Measurements from ENCODE around the gene AFF2. TPM values are rescaled to one million over a fixed set of nuclear protein-coding genes. Genes with fewer than 3 reads are reported as not detected.

Gene AFF2
- total RNA-seq, 1 donor from 2014 or later: 0.70 TPM

DNA sequence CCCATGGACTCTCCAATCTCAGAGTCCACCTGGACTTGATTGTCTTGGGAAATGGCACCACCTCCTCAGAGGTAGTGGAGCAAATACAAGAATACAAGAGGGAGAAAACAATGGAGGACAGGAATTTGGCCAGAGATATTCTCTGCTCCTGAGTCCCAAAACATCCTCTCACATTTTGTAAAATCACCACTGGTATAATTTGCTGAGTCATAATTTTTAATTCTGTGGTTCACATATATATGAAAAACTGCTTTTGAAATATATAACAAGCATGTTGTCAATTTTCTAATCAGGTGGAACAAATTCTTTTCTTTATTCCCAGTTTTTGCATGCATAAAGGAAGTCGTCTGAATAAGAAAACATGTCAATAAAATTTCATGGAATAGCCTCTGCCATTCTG, 356.1 kb downstream of the AFF2 start:
- no peak for DNase-seq
- Mint-ChIP-seq H3K27ac (no peak overlapping the region), H3K4me1 (no peaks in the 10 kb centered on the region), H3K27me3 (no peaks in the 10 kb centered on the region), H3K9me3 (no peaks in the 10 kb centered on the region), H3K4me3 (no peak overlapping the region), H3K36me3 (ENCODE audit: low read depth) (no peaks in the 10 kb centered on the region)
- intact Hi-C loops (cut with micrococcal nuclease): no loop called here

DNA sequence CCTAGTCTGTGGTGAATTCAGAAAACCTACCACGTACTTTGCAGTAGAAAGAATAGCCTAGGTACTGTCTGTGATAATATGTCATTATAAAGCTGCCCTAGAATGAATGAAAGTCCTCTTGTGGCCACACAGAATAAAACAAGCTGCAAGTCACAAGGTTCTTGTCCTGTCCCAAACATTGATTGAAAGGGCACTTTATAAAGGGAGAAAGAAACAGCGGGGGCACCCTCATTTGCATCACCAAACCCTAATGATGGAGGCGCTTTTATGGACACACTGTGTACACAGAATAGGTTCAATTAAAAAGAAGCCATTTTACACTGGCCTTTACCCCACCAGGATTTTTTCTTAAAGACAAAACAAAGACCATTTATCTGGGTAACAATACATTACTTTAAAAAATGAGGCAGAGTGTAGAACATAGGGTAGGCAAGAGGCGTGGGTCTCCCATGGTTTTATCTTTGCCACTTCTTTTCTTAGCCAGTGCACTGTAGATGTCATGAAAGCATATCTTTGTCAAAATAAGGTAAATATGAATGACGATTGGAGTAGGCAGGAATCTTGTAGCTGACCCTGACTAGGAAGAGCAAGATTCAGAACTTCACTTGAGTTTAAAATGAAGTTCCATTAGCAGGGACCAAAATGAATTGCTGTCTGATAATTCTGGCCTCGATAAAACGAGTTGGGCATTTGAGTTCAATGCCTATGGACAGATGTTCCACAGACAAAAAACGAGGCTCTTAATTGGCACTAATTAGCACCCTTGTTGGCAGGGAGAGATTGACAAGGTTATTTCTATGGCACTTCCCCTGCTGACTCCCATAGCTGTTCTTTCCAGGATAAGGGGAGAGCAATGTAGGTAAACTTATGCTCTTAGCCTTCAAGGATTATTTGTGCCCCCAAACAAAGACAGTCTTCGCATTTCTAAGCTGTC, 365.1 kb downstream of the AFF2 start:
- H3K4me3 Mint-ChIP-seq: no peak overlapping the region
- H3K9me3 Mint-ChIP-seq: no peaks in the 10 kb centered on the region

DNA sequence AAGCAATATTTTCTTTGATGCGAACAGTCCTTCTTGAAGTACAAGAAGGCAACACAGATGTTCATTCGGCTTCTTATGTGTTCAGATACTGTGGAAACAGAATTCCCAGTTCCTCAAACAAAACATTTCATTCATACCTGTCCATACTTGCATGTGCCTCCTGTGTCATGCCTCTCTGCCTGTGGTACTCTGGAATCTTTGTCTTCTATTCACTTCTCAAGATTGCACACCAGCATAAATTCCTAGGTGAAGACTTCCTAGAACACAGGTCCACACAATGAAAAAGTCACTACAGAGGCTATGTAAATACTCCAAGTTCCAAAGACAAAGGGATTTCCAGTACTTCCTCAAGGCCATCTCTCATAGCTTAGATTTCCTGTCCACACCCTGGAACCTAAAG, 367.2 kb downstream of the AFF2 start:
- no peaks in the 10 kb centered on the region for H3K27me3 Mint-ChIP-seq
- no peak overlapping the region for H3K27ac Mint-ChIP-seq
- intact Hi-C loops (cut with micrococcal nuclease): no loop called here
- no peaks in the 10 kb centered on the region for H3K9me3 Mint-ChIP-seq
- H3K36me3 Mint-ChIP-seq (ENCODE audit: low read depth): no peaks in the 10 kb centered on the region
- H3K4me3 Mint-ChIP-seq: no peak overlapping the region
- H3K4me1 Mint-ChIP-seq: no peaks in the 10 kb centered on the region
- DNase-seq: no peak

More for the DNA sequence above, 365.1 kb downstream of the AFF2 start:
- Mint-ChIP-seq H3K36me3 (ENCODE audit: low read depth) (no peaks in the 10 kb centered on the region), H3K27me3 (no peaks in the 10 kb centered on the region), H3K27ac (no peak overlapping the region), H3K4me1 (no peaks in the 10 kb centered on the region)
- no peak for DNase-seq
- intact Hi-C loops (cut with micrococcal nuclease): no loop called here

DNA sequence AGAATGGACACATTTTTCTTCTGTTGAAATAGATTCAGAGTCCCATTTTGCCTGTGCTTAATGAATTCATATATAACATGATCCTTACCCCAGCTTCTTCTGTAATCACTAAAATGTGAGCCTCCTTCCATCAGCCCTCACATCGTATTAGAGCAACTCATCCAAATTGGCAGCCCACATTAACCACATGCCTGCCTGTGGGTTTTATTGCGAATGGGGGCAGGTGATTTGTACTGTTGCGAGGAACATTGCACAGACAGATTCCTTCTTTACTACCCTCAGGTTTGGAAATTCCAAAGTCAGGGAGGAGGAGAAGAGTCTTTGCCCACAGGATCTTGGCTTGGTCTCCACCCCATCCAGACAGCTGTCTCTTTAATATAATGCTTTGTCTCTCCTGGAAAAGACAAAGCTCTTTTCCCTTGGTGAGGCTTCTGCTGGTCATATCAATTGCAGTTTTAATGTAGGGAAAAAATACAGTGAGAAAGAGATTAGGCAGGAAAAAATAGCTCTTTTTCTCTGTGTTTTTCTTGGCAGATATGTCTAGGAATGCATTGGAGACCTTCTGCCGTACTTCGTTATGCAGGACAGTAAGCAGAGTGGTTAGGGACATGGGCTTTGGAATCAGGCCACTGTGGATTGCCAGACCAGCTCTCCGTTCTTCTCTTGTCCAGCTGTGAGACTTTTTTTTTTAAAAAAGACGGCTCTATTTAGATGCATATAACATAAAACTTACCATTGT, 371.2 kb downstream of the AFF2 start:
- intact Hi-C loops (cut with micrococcal nuclease): no loop called here
- no peak overlapping the region for H3K27ac Mint-ChIP-seq
- no peaks in the 10 kb centered on the region for H3K27me3 Mint-ChIP-seq
- DNase-seq: no peak
- no peaks in the 10 kb centered on the region for H3K36me3 Mint-ChIP-seq (ENCODE audit: low read depth)
- H3K4me3 Mint-ChIP-seq: no peak overlapping the region
- H3K4me1 Mint-ChIP-seq: no peaks in the 10 kb centered on the region
- H3K9me3 Mint-ChIP-seq: no peaks in the 10 kb centered on the region

DNA sequence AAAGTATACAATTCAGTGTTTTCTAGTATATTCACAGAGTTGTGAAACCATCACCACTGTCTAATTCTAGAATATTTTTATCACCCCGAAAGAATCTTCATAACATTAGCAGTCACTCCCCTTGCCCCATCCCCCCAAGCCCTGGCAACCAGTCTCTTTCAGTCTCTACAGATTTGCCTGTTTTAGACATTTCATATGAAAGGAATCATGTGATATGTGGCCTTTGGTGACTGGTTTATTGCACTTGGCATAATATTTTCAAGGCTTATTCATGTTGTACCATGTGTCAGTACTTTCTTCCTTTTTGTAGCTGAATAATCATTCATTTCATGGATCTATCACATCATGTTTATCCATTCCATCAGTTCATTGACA, 371.7 kb downstream of the AFF2 start:
- no peak overlapping the region for H3K4me3 Mint-ChIP-seq
- no peaks in the 10 kb centered on the region for H3K36me3 Mint-ChIP-seq (ENCODE audit: low read depth)
- H3K4me1 Mint-ChIP-seq: no peaks in the 10 kb centered on the region
- H3K9me3 Mint-ChIP-seq: no peaks in the 10 kb centered on the region
- no peak for DNase-seq
- no peaks in the 10 kb centered on the region for H3K27me3 Mint-ChIP-seq
- intact Hi-C loops (cut with micrococcal nuclease): no loop called here
- H3K27ac Mint-ChIP-seq: no peak overlapping the region

DNA sequence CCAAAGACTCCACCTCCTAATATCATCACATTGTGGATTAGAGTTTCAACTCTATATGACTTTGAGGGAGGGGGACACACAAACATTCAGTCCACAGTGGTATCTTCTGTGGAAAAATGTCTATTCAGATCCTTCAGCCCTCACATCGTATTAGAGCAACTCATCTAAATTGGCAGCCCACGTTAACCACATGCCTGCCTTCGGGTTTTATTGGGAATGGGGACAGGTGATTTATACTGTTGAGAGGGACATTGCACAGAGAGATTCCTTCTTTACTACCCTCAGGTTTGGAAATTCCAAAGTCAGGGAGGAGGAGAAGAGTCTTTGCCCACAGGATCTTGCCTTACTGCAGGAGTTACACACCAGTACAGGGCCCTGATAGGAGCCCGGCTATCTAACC, 372.5 kb downstream of the AFF2 start:
- no peak overlapping the region for H3K27ac Mint-ChIP-seq
- H3K9me3 Mint-ChIP-seq: no peaks in the 10 kb centered on the region
- H3K4me3 Mint-ChIP-seq: no peak overlapping the region
- no peak for DNase-seq
- H3K27me3 Mint-ChIP-seq: no peaks in the 10 kb centered on the region
- no peaks in the 10 kb centered on the region for H3K4me1 Mint-ChIP-seq
- intact Hi-C loops (cut with micrococcal nuclease): no loop called here
- H3K36me3 Mint-ChIP-seq (ENCODE audit: low read depth): no peaks in the 10 kb centered on the region

DNA sequence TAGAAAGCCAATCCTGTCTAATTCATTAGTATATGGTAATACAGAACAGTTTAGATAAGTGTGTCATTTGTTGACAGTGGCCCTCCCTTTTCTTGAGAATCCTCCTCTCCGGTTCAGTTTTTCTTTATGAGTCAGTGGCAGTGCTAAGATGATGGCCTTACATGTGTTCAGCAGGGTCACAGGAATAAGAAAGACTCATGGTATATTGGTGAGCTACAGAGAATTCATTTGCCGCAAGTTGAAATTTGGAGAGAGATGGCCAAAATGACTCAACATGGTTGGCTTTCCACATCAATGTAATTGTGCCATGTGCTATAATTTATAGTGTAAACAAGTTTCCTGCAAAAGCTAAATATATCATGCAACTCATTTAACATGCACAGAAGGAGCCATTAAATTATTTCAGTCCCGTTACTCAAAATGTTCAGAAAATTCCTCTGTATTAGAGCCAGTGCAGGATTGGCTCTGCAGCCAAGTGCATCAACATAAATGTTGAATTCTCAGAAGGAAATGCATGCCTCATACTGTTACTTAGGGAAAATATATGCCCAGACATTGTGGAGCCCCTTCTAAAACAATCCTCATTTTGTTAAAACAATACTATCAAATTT, 374.3 kb downstream of the AFF2 start:
- DNase-seq: no peak
- intact Hi-C loops (cut with micrococcal nuclease): no loop called here
- Mint-ChIP-seq H3K9me3 (no peaks in the 10 kb centered on the region), H3K27ac (no peak overlapping the region), H3K27me3 (no peaks in the 10 kb centered on the region), H3K4me3 (no peak overlapping the region), H3K4me1 (no peaks in the 10 kb centered on the region), H3K36me3 (ENCODE audit: low read depth) (no peaks in the 10 kb centered on the region)

DNA sequence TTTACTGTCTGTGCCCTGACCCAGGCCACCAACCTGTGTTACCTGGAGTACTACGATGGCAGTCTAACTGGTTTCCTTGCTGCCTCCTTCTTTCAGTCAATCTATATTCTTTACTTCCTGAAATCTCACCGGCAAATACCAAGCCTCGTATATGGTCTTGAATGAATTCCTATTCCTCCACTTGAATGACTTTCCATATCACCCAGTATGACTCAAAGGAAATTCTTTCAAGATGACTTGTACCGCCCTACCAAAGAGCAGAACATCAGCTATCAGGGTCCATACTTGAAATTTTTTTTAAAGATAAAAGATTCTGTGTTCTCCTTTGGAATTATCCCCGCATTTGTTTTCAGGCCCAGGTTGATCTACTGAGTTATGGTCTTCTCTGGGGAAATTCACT, 378.0 kb downstream of the AFF2 start:
- intact Hi-C loops (cut with micrococcal nuclease): no loop called here
- no peaks in the 10 kb centered on the region for H3K9me3 Mint-ChIP-seq
- H3K27me3 Mint-ChIP-seq: no peaks in the 10 kb centered on the region
- H3K4me1 Mint-ChIP-seq: no peaks in the 10 kb centered on the region
- H3K36me3 Mint-ChIP-seq (ENCODE audit: low read depth): no peaks in the 10 kb centered on the region
- DNase-seq: no peak
- H3K4me3 Mint-ChIP-seq: no peak overlapping the region
- H3K27ac Mint-ChIP-seq: no peak overlapping the region

DNA sequence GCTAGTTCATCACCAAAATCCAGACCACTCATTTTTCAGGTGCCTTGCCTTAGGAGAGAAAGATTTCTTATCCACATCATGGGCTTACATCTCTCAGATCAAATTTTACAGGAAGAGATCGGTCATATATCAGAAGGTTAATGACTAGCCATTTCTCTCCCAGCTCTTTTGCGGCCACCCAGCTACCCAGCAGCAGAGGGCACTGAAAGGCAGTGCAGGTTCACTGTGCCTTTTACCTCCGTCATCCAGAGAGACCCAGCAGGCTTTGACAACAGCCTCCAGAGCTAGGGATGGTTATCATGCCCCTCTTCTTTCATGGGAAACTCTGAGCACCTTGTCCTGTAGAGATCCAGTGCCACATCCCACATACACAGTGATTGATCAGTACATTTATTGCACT, 384.8 kb downstream of the AFF2 start:
- no peaks in the 10 kb centered on the region for H3K36me3 Mint-ChIP-seq (ENCODE audit: low read depth)
- intact Hi-C loops (cut with micrococcal nuclease): no loop called here
- no peaks in the 10 kb centered on the region for H3K9me3 Mint-ChIP-seq
- DNase-seq: no peak
- no peaks in the 10 kb centered on the region for H3K27me3 Mint-ChIP-seq
- no peak overlapping the region for H3K4me3 Mint-ChIP-seq
- no peaks in the 10 kb centered on the region for H3K4me1 Mint-ChIP-seq
- no peak overlapping the region for H3K27ac Mint-ChIP-seq

DNA sequence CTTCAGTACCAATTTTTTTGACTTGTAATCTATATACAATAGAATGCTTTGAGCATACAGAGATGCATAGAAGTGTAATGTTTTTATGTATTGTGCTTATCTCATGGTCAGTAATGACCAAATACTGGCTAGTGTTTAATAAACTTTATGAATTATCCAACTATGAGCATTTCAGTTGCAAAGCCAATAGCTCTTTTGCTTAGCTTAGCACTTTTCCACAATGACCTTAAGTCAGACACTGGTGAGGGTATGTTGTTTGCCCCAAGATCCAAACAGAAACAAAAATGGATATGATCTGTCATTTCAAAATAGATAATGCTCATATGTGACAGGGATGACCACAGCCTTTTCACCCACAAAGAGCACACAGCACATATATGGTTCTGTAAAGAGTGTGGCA, 393.0 kb downstream of the AFF2 start:
- H3K27ac Mint-ChIP-seq: no peak overlapping the region
- H3K36me3 Mint-ChIP-seq (ENCODE audit: low read depth): no peaks in the 10 kb centered on the region
- no peak overlapping the region for H3K4me3 Mint-ChIP-seq
- no peak for DNase-seq
- intact Hi-C loops (cut with micrococcal nuclease): no loop called here
- no peaks in the 10 kb centered on the region for H3K27me3 Mint-ChIP-seq
- no peaks in the 10 kb centered on the region for H3K4me1 Mint-ChIP-seq
- no peaks in the 10 kb centered on the region for H3K9me3 Mint-ChIP-seq

DNA sequence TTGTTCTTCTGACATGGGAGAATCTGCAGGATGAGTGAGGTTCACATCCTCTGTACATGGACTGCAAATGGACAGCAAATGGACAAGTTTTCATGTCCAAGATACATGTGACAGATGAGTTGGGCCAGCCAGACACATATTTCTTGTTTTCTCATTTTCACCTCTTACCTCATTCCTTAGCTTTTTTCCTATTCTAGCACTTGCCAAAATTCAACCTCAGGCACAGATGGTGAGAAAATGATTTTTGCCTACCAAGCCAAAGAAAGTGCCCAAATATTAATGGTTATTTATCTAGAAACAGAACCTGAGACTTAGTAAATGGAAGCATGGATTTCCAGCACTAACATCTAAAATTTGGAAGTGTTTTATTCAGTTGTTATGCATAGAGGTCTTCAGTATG, 402.2 kb downstream of the AFF2 start:
- Mint-ChIP-seq H3K27me3 (no peaks in the 10 kb centered on the region), H3K4me3 (no peak overlapping the region)
- intact Hi-C loops (cut with micrococcal nuclease): no loop called here

DNA sequence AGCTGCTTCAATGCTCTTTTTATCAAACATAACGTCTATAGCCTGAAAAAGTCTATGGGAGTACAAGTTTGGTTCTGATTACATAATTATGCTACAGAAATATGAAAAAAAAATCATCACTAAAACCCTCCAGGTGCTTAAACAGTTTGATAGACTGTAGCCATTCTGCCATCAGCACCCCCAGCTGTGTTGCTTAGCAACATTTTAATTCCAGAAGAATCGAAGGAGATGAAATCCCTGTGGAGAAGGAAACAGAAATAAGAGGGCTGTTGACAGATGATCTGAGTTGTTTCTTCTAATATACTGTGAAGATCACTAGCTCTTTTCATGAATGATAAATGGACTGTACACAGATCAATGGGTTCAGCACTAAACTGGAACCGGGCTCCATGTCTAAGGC, 402.8 kb downstream of the AFF2 start:
- H3K4me3 Mint-ChIP-seq: no peak overlapping the region
- H3K36me3 Mint-ChIP-seq (ENCODE audit: low read depth): no peaks in the 10 kb centered on the region
- H3K9me3 Mint-ChIP-seq: no peaks in the 10 kb centered on the region
- no peak for DNase-seq
- H3K27ac Mint-ChIP-seq: no peak overlapping the region
- no peaks in the 10 kb centered on the region for H3K27me3 Mint-ChIP-seq
- intact Hi-C loops (cut with micrococcal nuclease): no loop called here
- no peaks in the 10 kb centered on the region for H3K4me1 Mint-ChIP-seq

More for the DNA sequence above, 402.2 kb downstream of the AFF2 start:
- DNase-seq: no peak
- no peaks in the 10 kb centered on the region for H3K36me3 Mint-ChIP-seq (ENCODE audit: low read depth)
- H3K4me1 Mint-ChIP-seq: no peaks in the 10 kb centered on the region
- H3K9me3 Mint-ChIP-seq: no peaks in the 10 kb centered on the region
- H3K27ac Mint-ChIP-seq: no peak overlapping the region

DNA sequence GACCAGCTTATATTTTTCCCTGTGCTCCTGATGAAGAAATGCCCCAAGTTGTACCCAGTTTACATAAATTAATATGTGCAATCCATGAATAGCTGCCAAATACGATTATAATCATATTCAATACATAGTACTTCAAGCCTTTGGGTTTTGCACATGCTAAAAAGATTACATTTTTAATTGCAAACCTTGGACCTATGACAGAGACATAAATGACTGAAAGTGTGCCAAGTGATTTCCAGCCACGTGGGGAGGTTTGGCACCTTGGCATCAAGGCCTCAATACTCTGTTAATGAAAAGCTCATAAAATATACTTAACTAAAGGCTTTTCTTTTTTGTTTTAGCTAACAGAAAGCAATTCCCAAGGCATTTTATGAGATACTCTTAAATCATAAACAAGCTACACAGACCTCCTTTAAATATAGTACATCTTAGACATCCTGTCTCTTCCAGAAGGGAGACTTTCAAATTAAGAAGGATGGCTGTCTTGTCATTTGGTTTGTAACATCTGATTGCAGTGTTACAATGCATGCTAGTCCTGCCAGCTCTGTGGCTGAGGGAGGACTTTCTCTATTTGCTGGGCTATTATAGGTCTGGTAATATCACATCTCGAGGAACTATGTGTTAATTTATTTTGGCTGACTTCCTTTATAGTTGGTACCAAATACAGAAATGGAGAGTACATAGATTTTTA, 404.1 kb downstream of the AFF2 start:
- no peaks in the 10 kb centered on the region for H3K27me3 Mint-ChIP-seq
- H3K9me3 Mint-ChIP-seq: no peaks in the 10 kb centered on the region
- DNase-seq: no peak
- H3K36me3 Mint-ChIP-seq (ENCODE audit: low read depth): no peaks in the 10 kb centered on the region
- no peak overlapping the region for H3K4me3 Mint-ChIP-seq
- H3K4me1 Mint-ChIP-seq: no peaks in the 10 kb centered on the region
- no peak overlapping the region for H3K27ac Mint-ChIP-seq
- intact Hi-C loops (cut with micrococcal nuclease): no loop called here

DNA sequence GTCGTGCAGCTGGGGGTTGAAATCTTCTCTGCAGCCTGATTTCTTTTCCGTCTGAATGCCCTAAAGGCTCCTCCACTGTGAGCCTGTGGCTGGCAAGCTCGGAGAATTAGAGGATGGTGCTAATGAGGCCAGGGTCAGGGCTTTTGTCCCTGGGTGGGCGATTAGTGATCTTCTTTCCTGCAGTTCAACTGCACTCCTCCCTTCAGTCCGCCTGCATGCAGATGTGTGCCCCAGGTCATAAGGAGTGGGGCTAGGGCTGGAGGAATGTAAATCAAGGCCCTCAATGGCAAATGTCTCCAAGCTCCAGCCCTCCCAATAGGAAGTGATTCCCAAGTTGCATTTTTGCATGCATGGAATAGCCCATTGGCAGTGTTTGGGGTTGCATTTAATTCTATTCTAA, 405.0 kb downstream of the AFF2 start:
- H3K4me1 Mint-ChIP-seq: no peaks in the 10 kb centered on the region
- H3K27ac Mint-ChIP-seq: no peak overlapping the region
- H3K36me3 Mint-ChIP-seq (ENCODE audit: low read depth): no peaks in the 10 kb centered on the region
- H3K4me3 Mint-ChIP-seq: no peak overlapping the region
- no peak for DNase-seq
- intact Hi-C loops (cut with micrococcal nuclease): no loop called here
- H3K9me3 Mint-ChIP-seq: no peaks in the 10 kb centered on the region
- no peaks in the 10 kb centered on the region for H3K27me3 Mint-ChIP-seq

All from activated CD4-positive, alpha-beta T cell treated with anti-CD3 and anti-CD28 coated beads, Interleukin-2, amount 10 ng/mL, durations not matched to agents 24 days and 14 days (primary cell).